ENCODE measurements around the gene LYSET.

GRCh38 chr14:93153121-93153520 lies 32.0 kb upstream of the LYSET start:
- TF ChIP-seq CTCF (conservative IDR thresholded peaks at IDR 0.05) (no peak), EZH2 (IDR thresholded peaks at IDR 0.05; ENCODE audit: low read depth) (no peak)

Measured in PC-9 (cell line).